Amniotic stem cell (primary cell): Measurements from ENCODE around the gene RBBP7.

ENCODE experiments used
- DNase-seq: peaks from one replicate; lab custom pipeline; 2025; lab: John Stamatoyannopoulos, UW

RBBP7 gene

GRCh38 chrX:16825264-16826035, 44.7 kb downstream of the RBBP7 start:
- DNase-seq, result no peak

GRCh38 chrX:16822723-16823122, 47.4 kb downstream of the RBBP7 start:
- no peak for DNase-seq

GRCh38 chrX:16819634-16820033, 50.5 kb downstream of the RBBP7 start:
- no peak for DNase-seq

- no peak for DNase-seq
These were observed 55.6 kb downstream of the RBBP7 start for GRCh38 chrX:16814597-16814996.

- DNase-seq, result no peak
These were observed 62.1 kb downstream of the RBBP7 start for GRCh38 chrX:16807976-16808542.

- DNase-seq, result no peak
These were observed 62.6 kb downstream of the RBBP7 start for GRCh38 chrX:16807548-16807947.

- DNase-seq, result no peak
These were observed 65.2 kb downstream of the RBBP7 start for GRCh38 chrX:16804923-16805464.

GRCh38 chrX:16797841-16798240, 72.3 kb downstream of the RBBP7 start:
- no peak for DNase-seq

GRCh38 chrX:16797358-16797757, 72.8 kb downstream of the RBBP7 start:
- DNase-seq, result no peak

GRCh38 chrX:16796298-16796697, 73.9 kb downstream of the RBBP7 start:
- no peak for DNase-seq
